ENCODE measurements around the gene MUC2. TPM values are rescaled to one million over a fixed set of nuclear protein-coding genes. Genes with fewer than 3 reads are reported as not detected.

Gene MUC2
- total RNA-seq, 1 donor from 2014 or later = 2.7 TPM

GRCh38 chr11:1077417-1078119, 2.9 kb downstream of the MUC2 start:
- no peak overlapping the region for H3K27ac Mint-ChIP-seq
- H3K4me1 Mint-ChIP-seq (ENCODE audit: unreplicated experiment) = no peaks in the 10 kb centered on the region
- TF ChIP-seq CTCF (conservative IDR thresholded peaks at IDR 0.05) = no peak
- no peaks in the 10 kb centered on the region for H3K27me3 Mint-ChIP-seq
- no peaks in the 10 kb centered on the region for H3K9me3 Mint-ChIP-seq
- no peaks in the 10 kb centered on the region for H3K36me3 Mint-ChIP-seq
- H3K4me3 Mint-ChIP-seq = no peak overlapping the region
- DNase-seq (ENCODE audit: extremely low spot score, unreplicated experiment) = no peak

GRCh38 chr11:1078191-1078601, 3.5 kb downstream of the MUC2 start:
- Mint-ChIP-seq H3K4me3 (no peak overlapping the region), H3K4me1 (ENCODE audit: unreplicated experiment) (no peaks in the 10 kb centered on the region), H3K9me3 (no peaks in the 10 kb centered on the region), H3K27ac (no peak overlapping the region), H3K36me3 (no peaks in the 10 kb centered on the region), H3K27me3 (no peaks in the 10 kb centered on the region)
- no peak for DNase-seq (ENCODE audit: extremely low spot score, unreplicated experiment)
- TF ChIP-seq CTCF (conservative IDR thresholded peaks at IDR 0.05) = no peak

- Mint-ChIP-seq H3K27me3 (no peaks in the 10 kb centered on the region), H3K36me3 (no peaks in the 10 kb centered on the region), H3K4me3 (no peak overlapping the region), H3K9me3 (no peaks in the 10 kb centered on the region), H3K4me1 (ENCODE audit: unreplicated experiment) (no peaks in the 10 kb centered on the region), H3K27ac (no peak overlapping the region)
- DNase-seq (ENCODE audit: extremely low spot score, unreplicated experiment) = no peak
- no peak for TF ChIP-seq CTCF (conservative IDR thresholded peaks at IDR 0.05)
Observed at GRCh38 chr11:1081601-1082311, 7.1 kb downstream of the MUC2 start.

GRCh38 chr11:1082346-1082727, 7.7 kb downstream of the MUC2 start:
- no peaks in the 10 kb centered on the region for H3K9me3 Mint-ChIP-seq
- DNase-seq (ENCODE audit: extremely low spot score, unreplicated experiment) = no peak
- TF ChIP-seq CTCF (conservative IDR thresholded peaks at IDR 0.05) = no peak
- no peak overlapping the region for H3K27ac Mint-ChIP-seq
- H3K27me3 Mint-ChIP-seq = no peaks in the 10 kb centered on the region
- H3K4me1 Mint-ChIP-seq (ENCODE audit: unreplicated experiment) = no peaks in the 10 kb centered on the region
- no peak overlapping the region for H3K4me3 Mint-ChIP-seq
- no peaks in the 10 kb centered on the region for H3K36me3 Mint-ChIP-seq

DNA sequence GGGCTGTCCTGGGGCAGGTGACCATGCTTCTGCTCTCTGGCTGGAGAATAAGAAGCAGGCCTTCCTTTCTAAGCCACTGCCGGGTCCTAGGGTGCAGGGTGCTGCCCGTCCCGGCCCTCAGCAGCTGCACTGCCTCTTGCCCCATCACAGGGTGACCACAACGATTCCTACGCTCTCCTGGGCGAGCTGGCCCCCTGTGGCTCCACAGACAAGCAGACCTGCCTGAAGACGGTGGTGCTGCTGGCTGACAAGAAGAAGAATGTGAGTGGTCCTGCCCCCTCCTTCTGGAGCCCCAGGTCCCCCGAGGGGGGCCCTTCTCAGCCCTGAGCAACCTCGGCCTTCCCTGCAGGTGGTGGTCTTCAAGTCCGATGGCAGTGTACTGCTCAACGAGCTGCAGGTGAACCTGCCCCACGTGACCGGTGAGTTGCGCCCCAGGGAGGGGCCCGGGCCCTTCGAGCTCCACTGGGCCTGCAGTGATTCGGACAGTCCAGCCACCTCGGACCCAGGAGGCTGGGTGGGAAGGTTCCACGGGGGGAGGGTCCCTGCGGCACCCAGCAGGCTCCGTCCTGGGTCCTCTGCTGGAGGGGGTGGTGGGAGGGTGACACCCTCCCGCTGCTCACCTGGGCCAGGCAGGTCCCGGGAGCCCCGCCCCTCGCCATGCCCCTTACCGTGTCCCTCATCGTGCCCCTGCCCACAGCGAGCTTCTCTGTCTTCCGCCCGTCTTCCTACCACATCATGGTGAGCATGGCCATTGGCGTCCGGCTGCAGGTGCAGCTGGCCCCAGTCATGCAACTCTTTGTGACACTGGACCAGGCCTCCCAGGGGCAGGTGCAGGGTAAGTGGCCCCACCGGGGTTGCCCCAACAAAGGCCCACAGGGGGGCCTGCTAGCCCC, 8.3 kb downstream of the MUC2 start:
- no peak overlapping the region for H3K27ac Mint-ChIP-seq
- no peak for DNase-seq (ENCODE audit: extremely low spot score, unreplicated experiment)

More for the DNA sequence above, 8.3 kb downstream of the MUC2 start:
- H3K4me3 Mint-ChIP-seq = no peak overlapping the region
- H3K36me3 Mint-ChIP-seq = no peaks in the 10 kb centered on the region
- TF ChIP-seq CTCF (conservative IDR thresholded peaks at IDR 0.05) = no peak
- no peaks in the 10 kb centered on the region for H3K27me3 Mint-ChIP-seq
- H3K4me1 Mint-ChIP-seq (ENCODE audit: unreplicated experiment) = no peaks in the 10 kb centered on the region
- no peaks in the 10 kb centered on the region for H3K9me3 Mint-ChIP-seq

Data from type B pancreatic cell (in vitro differentiated cells).